Daoy (cell line): ENCODE results near the gene AKAP13. TPM values are rescaled to one million over a fixed set of nuclear protein-coding genes. Genes with fewer than 3 reads are reported as not detected.

Experiments
- DNase-seq: peaks from one replicate; pipeline ENCODE4 v3.0.0-alpha.2; 2015; ENCODE audit warnings: low read depth
- total RNA-seq: library from RNA; depleted of rRNA; stranded (reverse); fragments of >200 nt; shearing (Covaris generic); gene quantifications from 2 replicates; pipeline ENCODE4 v1.2.3, GENCODE V29; 2014

The AKAP13 gene
- total RNA-seq, 1 experiment from 2014 or later = 18.5 TPM

GRCh38 chr15:85766001-85766831 is 385.8 kb downstream of the AKAP13 start:
- no peak for DNase-seq

DNA sequence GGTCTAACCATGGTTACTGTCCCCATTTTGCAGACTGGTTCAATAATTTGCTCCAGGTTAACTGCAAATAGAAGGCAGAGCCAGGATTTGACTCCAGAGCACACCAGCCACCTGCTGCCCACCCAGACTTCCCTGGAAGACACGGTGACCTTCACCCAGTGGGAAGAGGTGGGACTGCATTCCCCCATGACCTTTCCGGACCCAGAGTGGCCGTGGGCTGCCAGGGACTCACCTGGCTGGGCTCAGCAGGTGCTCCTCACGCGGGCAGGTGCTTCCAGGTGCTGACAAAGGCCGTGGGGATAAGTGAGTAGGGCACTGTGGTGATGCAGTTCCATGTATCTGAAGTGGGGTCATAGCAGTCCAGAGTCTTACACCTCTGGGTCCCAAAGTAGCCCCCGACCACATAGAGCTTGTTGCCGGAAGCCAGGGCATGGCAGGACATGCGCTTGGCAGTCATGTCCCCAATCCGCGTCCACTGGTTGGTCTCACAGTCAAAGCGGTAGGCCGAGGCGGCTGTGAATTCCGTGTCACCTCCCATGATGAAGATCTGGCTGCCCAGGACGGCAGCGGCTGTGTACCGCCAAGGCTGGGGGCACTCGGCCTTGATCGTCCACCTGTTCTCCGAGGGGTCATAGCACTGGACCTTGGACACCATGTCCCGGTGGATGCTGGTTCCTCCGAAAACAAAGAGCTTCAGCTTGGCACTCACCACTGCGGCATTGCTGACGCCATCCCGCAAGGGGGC is 387.6 kb downstream of the AKAP13 start:
- no peak for DNase-seq

GRCh38 chr15:85768595-85769168 is 388.3 kb downstream of the AKAP13 start:
- no peak for DNase-seq

- no peak for DNase-seq
These were observed 388.9 kb downstream of the AKAP13 start for GRCh38 chr15:85769182-85769900.

DNA sequence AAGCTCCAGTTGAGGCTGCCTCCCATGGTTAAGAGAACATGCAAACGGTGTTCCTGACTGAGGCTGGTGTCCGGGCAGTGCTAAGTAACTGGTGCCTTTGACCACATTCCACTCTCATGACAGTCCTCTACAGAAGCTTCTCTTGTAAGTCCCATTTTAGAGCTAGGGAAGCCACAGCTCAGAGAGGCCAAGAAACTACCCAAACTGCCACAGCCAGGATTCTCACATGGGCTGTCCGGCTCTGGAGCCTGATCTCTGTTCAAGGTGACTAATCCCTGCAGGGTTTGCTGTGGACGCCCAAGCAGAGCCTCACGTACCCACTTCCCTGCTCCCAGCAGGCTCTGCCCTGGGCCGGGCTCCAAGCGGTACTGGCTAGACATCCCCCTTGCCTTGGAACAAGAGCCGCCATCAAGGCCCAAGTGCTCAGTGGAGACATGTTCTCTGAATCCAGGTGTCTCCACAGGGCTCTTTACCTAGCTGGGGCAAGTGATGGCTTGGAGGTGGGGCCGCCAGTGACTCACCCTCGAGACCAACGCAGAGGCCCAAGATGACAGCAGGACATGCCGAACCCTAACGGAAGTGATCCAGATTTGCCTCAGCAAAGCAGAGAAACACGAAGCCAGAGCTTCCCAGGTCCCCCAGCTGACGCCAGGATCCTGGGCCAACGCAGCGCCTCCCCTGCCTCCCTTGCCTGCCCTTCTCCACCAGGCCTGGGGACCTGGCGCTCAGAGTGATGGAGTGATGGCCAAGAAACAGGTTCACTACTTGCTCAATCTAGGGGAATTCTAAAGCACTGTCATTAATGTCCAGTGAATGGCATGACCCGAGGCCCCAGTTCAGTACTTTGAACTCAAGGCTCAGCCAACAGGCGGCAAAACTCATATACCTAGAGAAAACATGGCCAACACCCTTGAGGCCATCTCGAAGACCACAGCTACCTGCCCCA is 390.0 kb downstream of the AKAP13 start:
- no peak for DNase-seq

DNA sequence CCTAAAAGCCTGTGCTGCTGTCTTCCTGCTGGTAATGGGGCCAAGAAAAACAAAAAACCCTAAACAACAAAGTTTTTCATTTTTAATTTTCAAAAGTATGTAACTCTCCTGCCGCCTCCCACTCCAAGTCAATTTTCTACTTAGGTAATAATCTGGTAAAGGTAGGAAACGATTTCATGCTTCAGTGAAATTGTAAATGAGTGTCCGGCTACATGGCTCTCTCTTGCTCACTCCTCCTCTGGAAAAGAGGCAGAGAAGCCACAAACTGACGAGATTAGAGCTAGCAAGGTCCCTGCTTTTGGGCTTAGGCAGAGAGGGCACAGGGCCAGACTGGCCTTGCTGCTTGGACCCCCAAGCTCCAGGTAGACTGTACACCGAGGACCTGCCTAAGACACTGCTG is 390.9 kb downstream of the AKAP13 start:
- DNase-seq = no peak

GRCh38 chr15:85771781-85772445 is 391.5 kb downstream of the AKAP13 start:
- DNase-seq = no peak

DNA sequence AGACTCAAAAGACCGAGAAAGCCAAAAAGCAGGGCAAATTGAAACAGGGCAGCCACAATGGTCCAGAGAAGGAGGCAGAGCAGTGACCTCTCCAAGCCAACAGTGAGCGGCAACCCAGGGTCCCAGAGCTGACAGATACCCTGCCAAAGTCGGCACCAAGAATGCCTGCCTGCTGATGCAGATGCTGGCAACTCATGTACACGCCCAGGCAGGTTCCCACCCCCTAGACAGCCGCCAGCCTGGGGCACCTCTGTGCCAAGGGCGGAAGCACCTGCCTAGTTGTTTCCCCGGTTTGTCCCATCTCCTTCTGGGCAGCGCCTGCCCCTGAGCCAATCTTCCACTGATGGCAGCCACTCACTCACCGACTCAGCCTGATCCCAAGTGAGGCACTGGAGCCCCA is 392.3 kb downstream of the AKAP13 start:
- no peak for DNase-seq

GRCh38 chr15:85773249-85773648 is 392.8 kb downstream of the AKAP13 start:
- DNase-seq = no peak

- no peak for DNase-seq
These were observed 393.6 kb downstream of the AKAP13 start for GRCh38 chr15:85773970-85774369.

DNA sequence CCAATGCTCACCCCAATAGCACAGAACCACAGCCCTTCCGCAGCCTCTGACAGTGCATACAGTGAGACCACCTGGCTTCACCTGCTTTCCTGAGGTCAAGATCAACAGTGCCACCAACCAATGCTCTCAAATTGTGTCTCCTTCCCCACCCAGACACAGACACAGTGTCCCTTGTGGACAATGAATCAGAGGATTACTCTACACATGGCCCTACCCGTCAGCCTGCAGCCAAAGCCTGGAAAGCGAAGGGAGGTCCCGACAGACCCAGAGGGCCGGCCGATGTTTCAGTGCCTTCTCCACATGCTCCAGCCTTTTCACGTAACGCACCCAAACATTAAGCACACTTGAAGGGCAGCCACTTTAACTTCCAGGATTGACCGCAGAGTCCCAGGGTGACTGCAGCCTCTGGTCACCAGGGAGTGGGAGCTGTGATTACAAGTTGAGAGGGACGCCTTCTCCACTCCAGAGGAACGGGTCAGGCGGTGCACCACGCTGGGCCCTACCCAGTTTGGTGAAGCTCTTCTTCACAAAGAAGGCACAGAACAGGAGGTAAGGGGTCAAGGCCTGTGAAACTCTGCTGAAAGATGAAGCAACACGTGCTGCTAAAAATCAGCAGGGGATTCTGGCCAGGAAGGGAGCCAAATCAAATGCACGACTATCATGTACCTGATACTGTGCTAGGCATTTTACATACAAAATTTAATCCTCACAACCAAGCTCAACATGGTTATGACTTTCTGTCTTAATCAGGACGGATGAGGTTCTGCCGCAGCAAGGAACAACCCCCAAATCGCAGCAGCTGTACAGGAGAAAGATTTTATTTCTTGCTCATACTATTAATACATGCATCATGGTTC is 397.1 kb downstream of the AKAP13 start:
- no peak for DNase-seq

DNA sequence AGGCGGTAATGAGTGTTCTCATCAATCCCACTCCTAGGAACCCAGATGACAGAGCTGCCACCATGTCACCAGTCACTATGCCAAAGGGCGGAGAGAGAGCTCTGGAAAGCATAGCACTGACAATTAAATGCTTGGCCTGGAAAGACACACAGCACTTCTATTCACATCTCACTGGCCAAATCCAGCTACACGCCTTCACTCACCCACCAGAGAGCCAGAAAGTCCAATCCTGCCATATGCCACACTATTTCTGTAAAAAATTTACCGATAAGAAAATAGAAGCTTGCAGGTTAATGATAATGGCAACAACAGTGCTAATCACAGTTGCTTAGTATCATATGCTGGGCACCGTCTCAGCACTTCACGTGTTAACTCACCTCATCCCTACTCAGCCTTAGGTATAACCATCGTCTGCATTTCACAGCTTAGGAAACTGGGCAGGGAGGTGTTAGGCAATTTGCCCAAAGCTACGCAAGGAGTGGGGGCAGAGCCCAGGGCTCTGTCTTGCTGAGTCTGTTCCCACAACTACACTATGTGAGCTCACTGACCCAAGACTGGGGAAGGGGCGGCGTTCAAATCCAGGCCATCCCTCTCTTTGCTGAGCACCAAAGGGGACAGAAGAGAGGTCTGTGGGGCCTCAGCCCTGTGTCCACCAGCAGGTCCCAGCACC is 397.8 kb downstream of the AKAP13 start:
- DNase-seq = no peak

DNA sequence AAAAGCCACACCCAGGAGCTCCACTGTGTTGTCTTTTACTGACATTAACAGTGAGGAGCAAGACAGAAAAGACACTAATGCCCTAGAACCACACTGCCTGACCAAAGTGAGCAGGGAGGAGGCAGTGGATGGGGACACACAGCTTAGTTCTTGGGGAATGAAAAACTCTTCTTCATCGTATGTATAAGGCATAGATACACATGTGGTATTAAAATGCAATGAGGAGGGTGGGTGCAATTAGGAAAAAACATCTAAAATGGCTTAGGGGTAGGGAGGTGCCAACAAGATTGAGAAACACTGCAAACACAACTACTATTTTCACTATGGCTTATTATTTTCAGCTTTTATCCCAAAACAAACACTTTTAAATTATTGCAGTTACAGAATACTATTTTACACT is 398.8 kb downstream of the AKAP13 start:
- no peak for DNase-seq

- no peak for DNase-seq
These were observed 400.0 kb downstream of the AKAP13 start for GRCh38 chr15:85780225-85780985.

DNA sequence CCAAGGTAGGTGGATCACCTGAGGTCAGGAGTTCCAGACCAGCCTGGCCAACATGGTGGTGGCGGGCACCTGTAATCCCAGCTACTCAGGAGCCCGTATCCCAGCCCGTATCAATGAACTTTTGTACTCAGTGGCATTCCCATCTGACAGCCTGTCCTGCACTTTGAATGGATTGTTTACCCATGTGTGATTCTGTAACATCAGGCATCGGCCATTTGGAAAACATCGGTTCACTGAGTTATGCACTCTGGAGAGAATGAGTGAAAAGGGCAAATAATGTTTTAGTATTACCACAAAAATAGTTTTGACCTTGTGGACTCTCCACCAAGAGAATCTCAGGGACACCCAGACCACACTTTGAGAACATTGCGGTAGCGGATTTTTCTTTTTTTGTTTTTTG is 400.7 kb downstream of the AKAP13 start:
- DNase-seq = no peak

DNA sequence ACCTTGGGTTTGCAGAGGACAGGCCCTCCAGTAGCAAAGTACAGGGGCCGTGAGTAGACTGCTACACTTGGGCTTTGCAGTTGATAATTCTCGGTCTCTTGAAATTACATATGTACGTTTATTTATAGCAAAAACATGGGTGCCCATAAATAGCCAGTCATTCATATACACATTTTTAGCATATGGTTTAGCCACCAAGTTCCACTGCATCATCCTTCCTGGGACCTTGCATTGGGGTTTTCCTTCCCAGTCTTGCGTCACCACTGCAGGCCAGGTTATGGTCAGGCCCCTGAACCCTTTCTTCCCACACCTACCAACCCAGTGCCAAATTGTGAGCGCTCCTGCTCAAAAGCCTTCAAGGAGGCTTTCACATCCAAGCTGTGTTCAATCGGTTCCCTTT is 401.7 kb downstream of the AKAP13 start:
- no peak for DNase-seq

- DNase-seq = peak; percentile 65
These were observed 405.7 kb downstream of the AKAP13 start for GRCh38 chr15:85785887-85786780.
